IMR-90 (cell line): ENCODE measurements around the gene OPTC. TPM values are rescaled to one million over a fixed set of nuclear protein-coding genes. Genes with fewer than 3 reads are reported as not detected.

Source experiments
- ATAC-seq: fragments of 200-7000 bp; cut with Tn5 transposase; 2 replicates; pipeline ENCODE4 v1.9.1; 2020; ENCODE audit warnings: low read depth, mild to moderate bottlenecking, moderate library complexity
- BruUV-seq: library from RNA; stranded (reverse); fragments of 400-500 nt; replicated peaks from 2 replicates; lab custom pipeline; 2021; lab: Mats Ljungman, UMichigan
- CTCF ChIA-PET: fragments of 300-600 bp; formaldehyde crosslinking; extraction: SDS; loops from one replicate; lab custom pipeline; 2021; ENCODE audit warnings: antibody characterized with exemption; lab: Yijun Ruan, JAX
- POLR2A ChIA-PET: fragments of 300-600 bp; sonication (Branson Sonifier 250); formaldehyde crosslinking; loops from one replicate; lab custom pipeline; 2022; ENCODE audit warnings: antibody characterized with exemption; ENCODE audit not compliant: unreplicated experiment; lab: Charles Lee
- DNase-seq: peaks from one replicate; pipeline ENCODE4 v3.0.0; 2013
- H2AFZ ChIP-seq: replicated peaks from 2 replicates; pipeline ENCODE3; 2013; ENCODE audit warnings: low read length, mild to moderate bottlenecking; ENCODE audit not compliant: poor library complexity
- H2AK5ac ChIP-seq: 2 replicates; pipeline ENCODE4 v1.6.1; 2013; ENCODE audit warnings: low read depth, low read length, inconsistent platforms
- H2AK9ac ChIP-seq: replicated peaks from 2 replicates; pipeline ENCODE3; 2013; ENCODE audit warnings: mild to moderate bottlenecking, low read depth, low read length, moderate library complexity; ENCODE audit not compliant: poor library complexity
- H2BK120ac ChIP-seq: 2 replicates; pipeline ENCODE4 v1.6.1; 2013; ENCODE audit warnings: low read depth, low read length, inconsistent platforms
- H2BK15ac ChIP-seq: 3 replicates; pipeline ENCODE4 v1.6.1; 2013; ENCODE audit warnings: low read depth, low read length, inconsistent platforms
- H2BK20ac ChIP-seq: 2 replicates; pipeline ENCODE4 v1.6.1; 2013; ENCODE audit warnings: low read depth, mild to moderate bottlenecking, inconsistent platforms, low read length, moderate library complexity
- H2BK5ac ChIP-seq: 2 replicates; pipeline ENCODE4 v1.6.1; 2013; ENCODE audit warnings: mild to moderate bottlenecking, low read depth, low read length, inconsistent platforms; ENCODE audit not compliant: poor library complexity, severe bottlenecking
- H3K14ac ChIP-seq: replicated peaks from 2 replicates; pipeline ENCODE4 v1.6.1; 2013; ENCODE audit warnings: low read depth, low read length, inconsistent platforms
- H3K18ac ChIP-seq: 2 replicates; pipeline ENCODE4 v1.6.1; 2013; ENCODE audit warnings: low read depth, low read length, control low read depth
- H3K23ac ChIP-seq: 2 replicates; pipeline ENCODE4 v1.6.1; 2013; ENCODE audit warnings: low read depth, low read length, inconsistent platforms
- H3K27ac ChIP-seq: 2 replicates; pipeline ENCODE4 v1.5.1; 2013; ENCODE audit warnings: mild to moderate bottlenecking, control low read depth, low read length; ENCODE audit not compliant: insufficient read depth
- H3K27me3 ChIP-seq: 2 replicates; pipeline ENCODE4 v1.6.1; 2013; ENCODE audit warnings: low read length; ENCODE audit not compliant: control insufficient read depth, insufficient read depth
- H3K36me3 ChIP-seq: 2 replicates; pipeline ENCODE4 v1.6.1; 2013; ENCODE audit warnings: low read length, mixed read lengths; ENCODE audit not compliant: control insufficient read depth, insufficient read depth
- H3K4ac ChIP-seq: 2 replicates; pipeline ENCODE4 v1.6.1; 2013; ENCODE audit warnings: low read depth, low read length, inconsistent platforms
- H3K4me1 ChIP-seq: 2 replicates; pipeline ENCODE4 v1.6.1; 2013; ENCODE audit warnings: low read length, mixed read lengths; ENCODE audit not compliant: control insufficient read depth, insufficient read depth
- H3K4me2 ChIP-seq: 2 replicates; pipeline ENCODE4 v1.6.1; 2013; ENCODE audit warnings: low read depth, mild to moderate bottlenecking, control low read depth, low read length, moderate library complexity
- H3K4me3 ChIP-seq: 2 replicates; pipeline ENCODE4 v1.5.1; 2013; ENCODE audit warnings: low read depth, mild to moderate bottlenecking, control low read depth, low read length, moderate library complexity; ENCODE audit not compliant: insufficient read depth
- H3K56ac ChIP-seq: 2 replicates; pipeline ENCODE4 v1.6.1; 2013; ENCODE audit warnings: low read length, inconsistent platforms; ENCODE audit not compliant: insufficient read depth; ENCODE audit errors: extremely low read depth
- H3K79me1 ChIP-seq, 2 experiments: 2 replicates each; pipeline ENCODE4 v1.6.1; 2013; ENCODE audit warnings: low read length in 2 of 2, inconsistent platforms in 1 of 2, low read depth in 1 of 2
- H3K9ac ChIP-seq: 2 replicates; pipeline ENCODE4 v1.6.1; 2013; ENCODE audit warnings: low read depth, low read length, control low read depth
- H3K9me1 ChIP-seq: 2 replicates; pipeline ENCODE4 v1.6.1; 2013; ENCODE audit warnings: low read length, inconsistent platforms; ENCODE audit not compliant: insufficient read depth
- H3K9me3 ChIP-seq: 2 replicates; pipeline ENCODE4 v1.6.1; 2013; ENCODE audit warnings: low read length; ENCODE audit not compliant: control insufficient read depth, insufficient read depth
- H4K20me1 ChIP-seq: 2 replicates; pipeline ENCODE4 v1.6.1; 2013; ENCODE audit warnings: low read length, inconsistent platforms; ENCODE audit not compliant: insufficient read depth
- H4K5ac ChIP-seq: 2 replicates; pipeline ENCODE4 v1.6.1; 2013; ENCODE audit warnings: mild to moderate bottlenecking, low read depth, low read length, control low read depth
- H4K8ac ChIP-seq, 2 experiments: 2 replicates each; pipeline ENCODE4 v1.6.1; 2013; ENCODE audit warnings: low read depth in 2 of 2, low read length in 2 of 2, control low read depth in 1 of 2, inconsistent platforms in 1 of 2
- H4K91ac ChIP-seq: 2 replicates; pipeline ENCODE4 v1.6.1; 2013; ENCODE audit warnings: low read depth, low read length, inconsistent platforms; ENCODE audit not compliant: insufficient read depth
- BHLHE40 ChIP-seq: fragments of 150-350 bp; IDR thresholded peaks from 2 replicates; pipeline ENCODE4 v1.6.1; 2016; ENCODE audit warnings: mild to moderate bottlenecking, low read depth, low read length
- CEBPB ChIP-seq: IDR thresholded peaks from 2 replicates; pipeline ENCODE4 v1.6.1; 2012; ENCODE audit warnings: low read depth, low read length, improper control_type of control experiment
- CHD1 ChIP-seq: IDR thresholded peaks from 2 replicates; pipeline ENCODE4 v1.6.1; 2012; ENCODE audit warnings: low read depth, low read length, improper control_type of control experiment
- CTCF ChIP-seq: conservative IDR thresholded peaks from 2 replicates; pipeline ENCODE4 v1.5.1; 2012; ENCODE audit warnings: mild to moderate bottlenecking, low read depth, low read length, improper control_type of control experiment
- FOS ChIP-seq: fragments of 150-350 bp; IDR thresholded peaks from 2 replicates; pipeline ENCODE4 v1.6.1; 2016; ENCODE audit warnings: low read depth, low read length
- MXI1 ChIP-seq: IDR thresholded peaks from 2 replicates; pipeline ENCODE4 v1.6.1; 2012; ENCODE audit warnings: low read depth, mild to moderate bottlenecking, low read length, moderate library complexity, borderline replicate concordance
- NFE2L2 ChIP-seq: fragments of 150-350 bp; IDR thresholded peaks from 2 replicates; pipeline ENCODE4 v1.6.1; 2016; ENCODE audit warnings: low read depth, mild to moderate bottlenecking, low read length
- RAD21 ChIP-seq: IDR thresholded peaks from 2 replicates; pipeline ENCODE4 v1.6.1; 2012; ENCODE audit warnings: low read length, improper control_type of control experiment
- RFX5 ChIP-seq: IDR thresholded peaks from 2 replicates; pipeline ENCODE4 v1.8.0; 2012; ENCODE audit warnings: low read depth, mild to moderate bottlenecking, low read length, moderate library complexity
- SMC3 ChIP-seq: fragments of 150-350 bp; IDR thresholded peaks from 2 replicates; pipeline ENCODE4 v1.6.1; 2016; ENCODE audit warnings: low read depth, mild to moderate bottlenecking, antibody characterized with exemption, low read length, moderate library complexity
- WGBS, 2 experiments: methylation state at CpG; one replicate each; pipeline versions ENCODE4 v1.1.5 to v1.1.7; 2013; ENCODE audit warnings: missing lambda C conversion rate in 2 of 2; ENCODE audit not compliant: insufficient read length in 1 of 2; ENCODE audit errors: extremely low coverage in 2 of 2; 5-methylcytosine and 5-hydroxymethylcytosine counted together
- dilution Hi-C: fragments of 300-500 bp; cut with HindIII; formaldehyde crosslinking; loops from one replicate; pipeline ENCODE4 v1.14.3; 2018; ENCODE audit warnings: low sequenced_read_pairs; ENCODE audit not compliant: unreplicated experiment
- in situ Hi-C: fragments of 300-500 bp; cut with MboI; formaldehyde crosslinking; loops from 3 replicates; pipeline ENCODE4 v1.14.3; 2019; ENCODE audit warnings: low sequenced_read_pairs, inconsistent platforms, mixed read lengths
- intact Hi-C: fragments of 100-400 bp; cut with micrococcal nuclease; formaldehyde crosslinking; loops from 2 replicates; pipeline ENCODE4 v1.10.0; 2022
- polyA plus RNA-seq, 3 experiments: library from polyadenylated mRNA; depleted of rRNA; stranded (reverse); fragments of >200 nt; gene quantifications; 2 replicates each; pipeline ENCODE4 v1.2.3, GENCODE V29; 2012; ENCODE audit warnings: low replicate concordance in 1 of 3
- total RNA-seq: library from RNA; depleted of rRNA; stranded (reverse); fragments of >200 nt; gene quantifications from 2 replicates; pipeline ENCODE4 v1.2.3, GENCODE V29; 2012

The OPTC gene
- total and polyA plus RNA-seq, 2 of the 4 experiments (the other 2 are of a cell fraction): not detected

- TF ChIP-seq CHD1 (no peak), FOS (no peak), BHLHE40 (no peak), RAD21 (no peak), MXI1 (no peak), SMC3 (no peak), NFE2L2 (no peak), RFX5 (no peak), CEBPB (no peak), CTCF (no peak)
- no TSS peak for BruUV-seq
- H3K4me1 ChIP-seq: peaks cover 8% of the 10 kb centered on the region
- no peak overlapping the region for H2BK15ac ChIP-seq
- peaks cover under 1% of the 10 kb centered on the region; the same call in 1 of the 2 replicates for H3K9me1 ChIP-seq
- H4K5ac ChIP-seq: no peak overlapping the region
- H2BK5ac ChIP-seq: no peak overlapping the region
- intact Hi-C loops (no loop called here), dilution Hi-C loops (no loop called here), in situ Hi-C loops (no loop called here)
- no peaks in the 10 kb centered on the region for H4K20me1 ChIP-seq
- H3K36me3 ChIP-seq: no peaks in the 10 kb centered on the region
- H2AK9ac ChIP-seq: no peak overlapping the region
- H3K23ac ChIP-seq: no peak overlapping the region
- H3K18ac ChIP-seq: no peak overlapping the region
- H3K27me3 ChIP-seq: peaks cover 15% of the 10 kb centered on the region
- no peak overlapping the region for H3K4me2 ChIP-seq
- no peak overlapping the region for H3K27ac ChIP-seq
- no peak overlapping the region for H3K9ac ChIP-seq
- no peak for ATAC-seq
- no peak overlapping the region for H3K4ac ChIP-seq
- ChIA-PET CTCF (no interaction called here), POLR2A (no interaction called here)
- no peaks in the 10 kb centered on the region for H3K79me1 ChIP-seq
- DNase-seq: no peak
- no peak overlapping the region for H3K56ac ChIP-seq
- no peak overlapping the region for H2BK120ac ChIP-seq
- no peak overlapping the region for H3K14ac ChIP-seq
- H2BK20ac ChIP-seq: no peak overlapping the region
- no peak overlapping the region for H4K91ac ChIP-seq
- H2AK5ac ChIP-seq: no peak overlapping the region
- H3K9me3 ChIP-seq: no peaks in the 10 kb centered on the region
- WGBS, 2 experiments: no CpG with 5 or more reads among the region's 6 CpGs
- no peak overlapping the region for H3K4me3 ChIP-seq
- no peak overlapping the region for H4K8ac ChIP-seq
- H2AFZ ChIP-seq: no peak overlapping the region
These were observed 22.1 kb upstream of the OPTC start for GRCh38 chr1:203471841-203472240.
